GM12878 (cell line): ENCODE measurements around the gene BTBD19. TPM values are rescaled to one million over a fixed set of nuclear protein-coding genes. Genes with fewer than 3 reads are reported as not detected.

Source experiments
- CHD2 ChIP-seq: IDR thresholded peaks from 2 replicates; pipeline ENCODE4 v1.6.1; 2011; ENCODE audit warnings: low read depth, low read length, improper control_type of control experiment, borderline replicate concordance
- GATAD2B ChIP-seq: fragments of 450-650 bp; conservative IDR thresholded peaks from 2 replicates; pipeline ENCODE4 v1.6.1; 2017; ENCODE audit warnings: low read depth, mild to moderate bottlenecking, moderate library complexity
- IKZF1 ChIP-seq: fragments of 450-650 bp; conservative IDR thresholded peaks from 2 replicates; pipeline ENCODE4 v1.6.1; 2017; ENCODE audit warnings: antibody characterized with exemption, mild to moderate bottlenecking
- MTA2 ChIP-seq: fragments of 450-650 bp; IDR thresholded peaks from 2 replicates; pipeline ENCODE4 v1.6.1; 2016; ENCODE audit warnings: low read depth, mild to moderate bottlenecking, moderate library complexity
- PAX5 ChIP-seq: IDR thresholded peaks from 2 replicates; pipeline ENCODE4 v1.6.1; 2011; ENCODE audit warnings: low read depth, low read length, borderline replicate concordance
- SP1 ChIP-seq: IDR thresholded peaks from one replicate; pipeline ENCODE4 v1.6.1; 2011; ENCODE audit warnings: low read depth, low read length
- TCF3 ChIP-seq: IDR thresholded peaks from 2 replicates; pipeline ENCODE4 v1.6.1; 2012; ENCODE audit warnings: low read depth, mild to moderate bottlenecking, low read length, borderline replicate concordance; ENCODE audit not compliant: insufficient read depth
- WRNIP1 ChIP-seq: IDR thresholded peaks from 2 replicates; pipeline ENCODE4 v1.6.1; 2011; ENCODE audit warnings: low read depth, low read length, improper control_type of control experiment, borderline replicate concordance
- polyA plus RNA-seq, 11 experiments: library from polyadenylated mRNA; depleted of rRNA in 4 of 11; unstranded in 6 of 11; stranded (reverse) in 5 of 11; fragments of >200 nt; fragmentation: Nextera tagmentation in 4 of 11; fragmentation: Illumina TruSeq in 1 of 11; extraction: Ambion mirVana in 4 of 11; extraction: Trizol in 1 of 11; gene quantifications; 1 replicate in 1 of 11; 2 replicates in 10 of 11; pipeline versions ENCODE4 v1.2.1 to v1.2.3, GENCODE V29; 2011 to 2016; ENCODE audit warnings: inconsistent platforms in 2 of 11, missing spikeins in 2 of 11, low read depth in 1 of 11
- total RNA-seq, 4 experiments: library from RNA; depleted of rRNA in 3 of 4; stranded (reverse); fragments of >200 nt in 3 of 4; fragmentation: Illumina TruSeq in 1 of 4; extraction: Trizol in 1 of 4; gene quantifications; 2 replicates each; pipeline versions ENCODE4 v1.2.1 to v1.2.3, GENCODE V29; 2013 to 2021
- TF ChIP-seq, protein P1 (sequence below): fragments of 450-650 bp; IDR thresholded peaks from 2 replicates; pipeline ENCODE4 v1.6.1; 2017; ENCODE audit warnings: low read depth, mild to moderate bottlenecking, moderate library complexity
- TF ChIP-seq, protein P2 (sequence below): fragments of 150-350 bp; IDR thresholded peaks from 2 replicates; pipeline ENCODE4 v1.6.1; 2014; ENCODE audit warnings: mild to moderate bottlenecking, low read depth, low read length

Gene BTBD19
- total and polyA plus RNA-seq, 10 of the 15 experiments (the other 5 are each of a cell fraction or from before 2014, with no cell fraction given), result 0.13 to 2.7 (median 0.42) TPM

DNA sequence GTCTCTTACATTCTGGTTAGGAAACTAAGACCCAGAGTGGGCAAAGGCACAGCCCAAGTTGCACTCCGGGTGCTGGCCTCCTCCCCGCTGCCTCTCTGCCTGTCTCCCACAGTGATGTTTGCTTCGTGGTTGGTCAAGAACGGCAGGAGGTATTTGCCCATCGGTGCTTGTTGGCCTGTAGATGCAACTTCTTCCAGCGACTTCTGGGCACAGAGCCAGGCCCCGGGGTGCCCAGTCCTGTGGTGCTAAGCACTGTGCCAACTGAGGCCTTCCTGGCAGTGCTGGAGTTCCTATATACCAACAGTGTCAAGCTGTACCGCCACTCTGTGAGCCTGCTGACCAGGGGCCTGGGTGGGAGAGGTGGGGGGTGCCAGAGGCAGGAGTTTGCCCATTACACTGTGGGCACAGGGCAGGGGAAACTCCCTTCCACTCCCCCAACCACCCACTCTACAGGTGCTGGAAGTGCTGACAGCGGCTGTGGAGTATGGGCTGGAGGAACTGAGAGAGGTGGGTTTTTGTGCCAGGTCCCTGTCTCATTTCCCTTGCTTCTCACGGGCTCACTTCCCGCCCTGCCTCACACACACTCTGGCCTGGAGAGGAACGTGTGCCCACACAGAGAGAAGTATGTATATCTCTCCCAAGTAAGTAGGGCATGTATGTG, 1.9 kb downstream of the BTBD19 start (continued):
- TF ChIP-seq, protein P1, sequence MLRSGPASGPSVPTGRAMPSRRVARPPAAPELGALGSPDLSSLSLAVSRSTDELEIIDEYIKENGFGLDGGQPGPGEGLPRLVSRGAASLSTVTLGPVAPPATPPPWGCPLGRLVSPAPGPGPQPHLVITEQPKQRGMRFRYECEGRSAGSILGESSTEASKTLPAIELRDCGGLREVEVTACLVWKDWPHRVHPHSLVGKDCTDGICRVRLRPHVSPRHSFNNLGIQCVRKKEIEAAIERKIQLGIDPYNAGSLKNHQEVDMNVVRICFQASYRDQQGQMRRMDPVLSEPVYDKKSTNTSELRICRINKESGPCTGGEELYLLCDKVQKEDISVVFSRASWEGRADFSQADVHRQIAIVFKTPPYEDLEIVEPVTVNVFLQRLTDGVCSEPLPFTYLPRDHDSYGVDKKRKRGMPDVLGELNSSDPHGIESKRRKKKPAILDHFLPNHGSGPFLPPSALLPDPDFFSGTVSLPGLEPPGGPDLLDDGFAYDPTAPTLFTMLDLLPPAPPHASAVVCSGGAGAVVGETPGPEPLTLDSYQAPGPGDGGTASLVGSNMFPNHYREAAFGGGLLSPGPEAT, result peak; percentile 59
- peak; percentile 80 for TF ChIP-seq IKZF1
- TF ChIP-seq, protein P2, sequence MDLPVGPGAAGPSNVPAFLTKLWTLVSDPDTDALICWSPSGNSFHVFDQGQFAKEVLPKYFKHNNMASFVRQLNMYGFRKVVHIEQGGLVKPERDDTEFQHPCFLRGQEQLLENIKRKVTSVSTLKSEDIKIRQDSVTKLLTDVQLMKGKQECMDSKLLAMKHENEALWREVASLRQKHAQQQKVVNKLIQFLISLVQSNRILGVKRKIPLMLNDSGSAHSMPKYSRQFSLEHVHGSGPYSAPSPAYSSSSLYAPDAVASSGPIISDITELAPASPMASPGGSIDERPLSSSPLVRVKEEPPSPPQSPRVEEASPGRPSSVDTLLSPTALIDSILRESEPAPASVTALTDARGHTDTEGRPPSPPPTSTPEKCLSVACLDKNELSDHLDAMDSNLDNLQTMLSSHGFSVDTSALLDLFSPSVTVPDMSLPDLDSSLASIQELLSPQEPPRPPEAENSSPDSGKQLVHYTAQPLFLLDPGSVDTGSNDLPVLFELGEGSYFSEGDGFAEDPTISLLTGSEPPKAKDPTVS, result no peak
- peak; percentile 55; the same call in 1 of the 2 replicates for TF ChIP-seq CHD2
- TF ChIP-seq MTA2, result peak; percentile 57; the same call in 1 of the 2 replicates
- peak; percentile 53; the same call in 1 of the 2 replicates for TF ChIP-seq GATAD2B
- peak; percentile 82 for TF ChIP-seq TCF3
- peak; percentile 67; the same call in 1 of the 2 replicates for TF ChIP-seq PAX5
- TF ChIP-seq SP1, result no peak
- no peak for TF ChIP-seq WRNIP1
- TF ChIP-seq, all 136 proteins: peak for 26
